Measurements from ENCODE around the gene DLG2.

The DLG2 gene

GRCh38 chr11:85440273-85440672 is 186.9 kb downstream of the DLG2 start:
- Histone ChIP-seq H3F3A (ENCODE audit: control insufficient read depth, insufficient read depth) (no peaks in the 10 kb centered on the region), H3K4me1 (ENCODE audit: control insufficient read depth, low read length) (no peaks in the 10 kb centered on the region), H3K9me3 (ENCODE audit: control insufficient read depth, insufficient read depth, low read length) (no peaks in the 10 kb centered on the region; the same call in 1 of the 2 replicates), H3K36me3 (ENCODE audit: control insufficient read depth, low read length) (no peaks in the 10 kb centered on the region), H3K79me2 (ENCODE audit: control insufficient read depth, low read length) (no peaks in the 10 kb centered on the region), H3K9me2 (replicated peaks; ENCODE audit: control insufficient read depth, low read length) (no peaks in the 10 kb centered on the region), H3K27ac (ENCODE audit: low read depth, low read length) (no peak overlapping the region), H3K4me2 (ENCODE audit: low read length) (no peak overlapping the region), H4K20me1 (ENCODE audit: control insufficient read depth, insufficient read depth, low read depth, low read length) (no peaks in the 10 kb centered on the region), H3K4me3 (ENCODE audit: low read length) (no peak overlapping the region), H3K27me3 (ENCODE audit: control insufficient read depth, low read length) (no peaks in the 10 kb centered on the region)
- no peak for TF ChIP-seq CTCF (IDR thresholded peaks at IDR 0.05; ENCODE audit: low read depth, low read length, poor library complexity, severe bottlenecking)

- H3F3A ChIP-seq (ENCODE audit: control insufficient read depth, insufficient read depth) = no peaks in the 10 kb centered on the region
- H3K27me3 ChIP-seq (ENCODE audit: control insufficient read depth, low read length) = no peaks in the 10 kb centered on the region
- H3K36me3 ChIP-seq (ENCODE audit: control insufficient read depth, low read length) = no peaks in the 10 kb centered on the region
- H4K20me1 ChIP-seq (ENCODE audit: control insufficient read depth, insufficient read depth, low read depth, low read length) = no peaks in the 10 kb centered on the region
- H3K9me2 ChIP-seq (replicated peaks; ENCODE audit: control insufficient read depth, low read length) = no peaks in the 10 kb centered on the region
- H3K4me1 ChIP-seq (ENCODE audit: control insufficient read depth, low read length) = no peaks in the 10 kb centered on the region
- H3K79me2 ChIP-seq (ENCODE audit: control insufficient read depth, low read length) = no peaks in the 10 kb centered on the region
- no peak for TF ChIP-seq EZH2phosphoT487 (IDR thresholded peaks at IDR 0.05; ENCODE audit: borderline replicate concordance, low read length)
- TF ChIP-seq CTCF (IDR thresholded peaks at IDR 0.05; ENCODE audit: low read depth, low read length, poor library complexity, severe bottlenecking) = no peak
- no peak overlapping the region for H3K27ac ChIP-seq (ENCODE audit: low read depth, low read length)
- no peak overlapping the region for H3K4me2 ChIP-seq (ENCODE audit: low read length)
- no peaks in the 10 kb centered on the region; the same call in 1 of the 2 replicates for H3K9me3 ChIP-seq (ENCODE audit: control insufficient read depth, insufficient read depth, low read length)
- no peak overlapping the region for H3K4me3 ChIP-seq (ENCODE audit: low read length)
Measured at GRCh38 chr11:85438328-85438727, 188.8 kb downstream of the DLG2 start.

- Histone ChIP-seq H3F3A (ENCODE audit: control insufficient read depth, insufficient read depth) (no peaks in the 10 kb centered on the region), H4K20me1 (ENCODE audit: control insufficient read depth, insufficient read depth, low read depth, low read length) (no peaks in the 10 kb centered on the region), H3K9me2 (replicated peaks; ENCODE audit: control insufficient read depth, low read length) (no peaks in the 10 kb centered on the region), H3K79me2 (ENCODE audit: control insufficient read depth, low read length) (no peaks in the 10 kb centered on the region), H3K27me3 (ENCODE audit: control insufficient read depth, low read length) (no peaks in the 10 kb centered on the region), H3K9me3 (ENCODE audit: control insufficient read depth, insufficient read depth, low read length) (no peaks in the 10 kb centered on the region), H3K36me3 (ENCODE audit: control insufficient read depth, low read length) (no peaks in the 10 kb centered on the region), H3K27ac (ENCODE audit: low read depth, low read length) (no peak overlapping the region), H3K4me2 (ENCODE audit: low read length) (no peak overlapping the region), H3K4me3 (ENCODE audit: low read length) (no peak overlapping the region), H3K4me1 (ENCODE audit: control insufficient read depth, low read length) (no peaks in the 10 kb centered on the region)
- TF ChIP-seq CTCF (IDR thresholded peaks at IDR 0.05; ENCODE audit: low read depth, low read length, poor library complexity, severe bottlenecking) = no peak
- TF ChIP-seq EZH2phosphoT487 (IDR thresholded peaks at IDR 0.05; ENCODE audit: borderline replicate concordance, low read length) = no peak
Measured at GRCh38 chr11:85431319-85431718, 195.8 kb downstream of the DLG2 start.

DNA sequence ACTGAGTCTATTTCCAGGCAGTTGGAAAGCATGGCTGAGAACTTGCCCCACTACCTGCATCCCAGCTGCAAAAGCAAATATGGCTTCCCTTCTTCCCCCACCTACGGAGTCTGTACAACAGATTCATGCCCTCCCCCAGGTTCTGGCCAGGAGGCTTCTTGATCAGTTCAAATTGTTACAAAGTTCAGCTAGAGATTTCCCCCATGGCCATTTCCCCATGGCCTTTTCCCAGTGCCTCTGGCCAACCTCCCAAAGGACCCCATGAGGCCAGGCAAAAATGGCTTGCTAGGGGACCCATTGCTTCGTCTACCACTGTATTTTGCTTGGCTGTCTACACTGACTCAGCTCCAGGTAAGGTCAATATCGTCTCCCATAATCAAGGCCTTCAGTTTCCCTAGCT is 203.3 kb downstream of the DLG2 start:
- Histone ChIP-seq H3K9me3 (ENCODE audit: control insufficient read depth, insufficient read depth, low read length) (peaks cover 4% of the 10 kb centered on the region; the same call in 1 of the 2 replicates), H3K4me2 (ENCODE audit: low read length) (no peak overlapping the region), H4K20me1 (ENCODE audit: control insufficient read depth, insufficient read depth, low read depth, low read length) (no peaks in the 10 kb centered on the region), H3F3A (ENCODE audit: control insufficient read depth, insufficient read depth) (no peaks in the 10 kb centered on the region), H3K27ac (ENCODE audit: low read depth, low read length) (no peak overlapping the region), H3K4me1 (ENCODE audit: control insufficient read depth, low read length) (no peaks in the 10 kb centered on the region), H3K79me2 (ENCODE audit: control insufficient read depth, low read length) (no peaks in the 10 kb centered on the region), H3K9me2 (replicated peaks; ENCODE audit: control insufficient read depth, low read length) (no peaks in the 10 kb centered on the region), H3K4me3 (ENCODE audit: low read length) (no peak overlapping the region), H3K36me3 (ENCODE audit: control insufficient read depth, low read length) (no peaks in the 10 kb centered on the region), H3K27me3 (ENCODE audit: control insufficient read depth, low read length) (no peaks in the 10 kb centered on the region)
- TF ChIP-seq CTCF (IDR thresholded peaks at IDR 0.05; ENCODE audit: low read depth, low read length, poor library complexity, severe bottlenecking) (no peak), EZH2phosphoT487 (IDR thresholded peaks at IDR 0.05; ENCODE audit: borderline replicate concordance, low read length) (no peak)

All from DOHH2 (cell line).